Anterior cingulate cortex (tissue), 58 donors: ENCODE data around the gene IRF7.

ENCODE experiments used
- DNase-seq, 58 donors: peaks; one replicate each; lab custom pipeline; 2025; lab: John Stamatoyannopoulos, UW

The IRF7 gene

DNA sequence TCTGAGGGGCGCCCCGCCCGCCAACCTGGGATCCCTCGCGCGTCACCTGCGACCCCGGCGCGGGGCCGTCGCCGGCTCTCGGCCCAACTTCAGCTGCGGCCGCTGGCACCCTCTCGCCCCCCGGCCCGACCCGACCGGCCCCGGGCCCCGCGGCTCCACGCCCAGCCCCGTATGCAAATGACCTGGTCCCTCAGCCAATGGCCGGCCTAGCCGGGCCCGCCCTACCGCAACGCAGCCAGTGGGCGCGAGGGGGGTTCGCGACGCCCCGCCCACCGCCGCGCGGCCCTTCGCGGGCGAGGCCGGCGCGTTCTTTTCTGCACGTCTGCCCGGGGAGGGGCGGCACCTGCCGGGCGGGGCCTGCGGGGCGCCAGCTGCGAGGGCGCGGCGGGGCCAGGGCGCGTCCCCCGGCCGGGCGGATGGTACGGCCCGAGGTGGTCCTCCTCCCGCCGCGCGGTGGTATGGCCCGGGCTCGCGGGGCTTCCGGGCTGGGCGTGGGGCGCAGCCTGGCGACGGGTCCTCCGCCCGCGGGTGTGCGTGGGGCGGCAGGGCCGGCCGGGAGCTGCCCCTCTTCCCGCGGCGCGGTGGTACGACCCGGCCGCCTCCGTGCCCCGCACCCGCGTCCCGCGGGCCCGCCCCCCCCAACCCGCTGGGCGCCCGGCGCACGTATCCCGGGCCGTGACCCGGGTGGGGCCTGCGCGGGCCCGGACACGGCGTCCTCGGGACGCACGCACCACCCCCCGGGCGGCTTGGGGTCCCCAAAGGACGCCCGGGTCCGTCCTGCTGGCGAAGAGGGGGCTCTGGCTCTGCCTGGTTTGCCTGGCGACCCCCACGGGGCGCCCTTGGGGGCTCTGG is 47.2 kb downstream of the IRF7 start:
- peak; percentile 15 to 94 (median 83) for DNase-seq

DNA sequence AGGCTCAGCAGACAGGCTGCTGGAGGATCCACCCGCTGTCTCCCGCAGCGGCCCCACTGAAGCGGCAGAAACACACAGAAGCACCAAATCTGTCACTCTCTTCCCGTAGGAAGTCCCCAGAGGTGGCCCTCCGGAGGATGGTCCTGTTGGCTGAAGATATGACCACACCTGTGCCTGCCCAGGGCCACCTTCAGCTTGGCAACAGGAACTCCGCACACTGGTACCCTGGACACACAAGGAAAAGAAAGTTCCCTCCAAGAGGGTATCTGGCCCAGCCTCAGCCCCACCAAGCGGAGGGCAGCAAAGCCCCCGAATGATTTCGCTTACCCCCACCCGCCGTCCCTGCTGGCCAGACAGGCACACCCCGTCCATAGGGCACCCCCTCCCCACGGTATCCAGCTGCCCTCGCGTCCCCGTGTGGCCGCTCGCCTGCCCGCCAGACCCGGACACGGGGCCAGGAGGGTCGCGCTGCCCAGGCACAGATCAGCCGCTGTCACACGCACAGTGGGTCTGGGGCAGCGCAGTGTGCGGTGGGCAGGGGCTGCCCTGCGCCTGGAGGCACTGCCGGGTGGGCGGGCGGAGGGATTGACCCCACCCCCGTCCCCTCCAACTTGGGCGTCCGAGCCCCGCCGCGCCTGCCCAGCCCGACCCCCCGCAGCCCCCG is 48.0 kb downstream of the IRF7 start:
- DNase-seq, result peak in 1 of 58 donors; percentile 36

DNA sequence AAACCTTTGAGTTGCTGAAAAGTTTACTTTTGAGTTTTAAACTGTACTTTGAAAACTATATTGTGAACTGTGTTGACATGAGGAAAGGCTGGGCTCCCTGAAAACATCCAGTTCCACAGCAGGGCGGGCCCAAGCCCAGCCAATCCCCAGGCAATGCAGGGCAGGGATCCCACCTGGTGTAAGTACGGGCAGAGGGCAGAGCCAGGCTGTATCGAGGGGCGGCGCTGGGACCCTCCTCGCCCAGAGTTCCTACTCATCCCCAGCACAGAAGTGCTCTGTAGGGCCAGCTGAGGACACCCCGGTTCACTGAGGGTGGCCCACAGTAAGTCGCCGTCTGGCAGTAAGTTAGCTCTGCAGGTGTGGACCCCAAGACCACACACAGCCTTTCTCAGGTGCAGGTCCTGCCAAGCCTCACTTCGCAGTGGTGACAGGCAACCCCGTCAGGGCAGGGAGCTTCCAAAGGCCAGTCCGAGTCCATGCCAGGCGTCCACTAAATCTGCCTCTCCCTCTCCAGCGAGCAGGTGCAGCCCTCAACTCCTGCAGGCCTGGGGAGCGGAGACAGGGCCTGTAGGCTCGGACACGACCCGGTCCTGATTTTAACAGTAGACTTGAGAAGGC is 48.6 kb downstream of the IRF7 start:
- no peak for DNase-seq

DNA sequence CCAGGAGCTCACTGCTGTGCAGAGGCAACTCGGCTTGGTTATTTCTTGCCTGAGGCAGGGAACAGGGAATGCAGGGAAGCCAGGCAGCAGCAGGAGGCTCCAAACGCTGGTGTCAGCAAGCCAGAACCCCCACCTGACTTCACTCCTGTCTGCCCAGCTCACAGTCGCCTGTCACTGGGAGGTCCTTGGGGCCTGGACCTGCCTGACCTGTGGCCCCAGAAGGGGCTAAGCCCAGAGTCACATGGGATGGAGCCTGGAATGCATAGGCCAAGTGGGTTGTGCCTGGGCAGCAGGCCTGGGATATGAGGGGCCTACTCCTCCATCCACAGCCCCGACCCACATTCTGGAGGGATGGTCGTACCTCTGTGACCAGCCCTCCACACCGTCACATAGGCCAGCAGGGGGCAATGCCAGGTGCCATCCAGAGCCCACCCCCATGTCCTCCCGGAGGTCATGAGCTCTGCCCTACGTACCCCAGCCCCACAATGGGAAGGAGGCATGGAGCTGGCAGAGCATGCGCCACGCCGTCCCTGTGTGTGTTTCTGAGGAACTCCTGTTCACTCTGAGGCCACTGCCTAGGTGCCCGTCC is 49.7 kb downstream of the IRF7 start:
- DNase-seq, result no peak

DNA sequence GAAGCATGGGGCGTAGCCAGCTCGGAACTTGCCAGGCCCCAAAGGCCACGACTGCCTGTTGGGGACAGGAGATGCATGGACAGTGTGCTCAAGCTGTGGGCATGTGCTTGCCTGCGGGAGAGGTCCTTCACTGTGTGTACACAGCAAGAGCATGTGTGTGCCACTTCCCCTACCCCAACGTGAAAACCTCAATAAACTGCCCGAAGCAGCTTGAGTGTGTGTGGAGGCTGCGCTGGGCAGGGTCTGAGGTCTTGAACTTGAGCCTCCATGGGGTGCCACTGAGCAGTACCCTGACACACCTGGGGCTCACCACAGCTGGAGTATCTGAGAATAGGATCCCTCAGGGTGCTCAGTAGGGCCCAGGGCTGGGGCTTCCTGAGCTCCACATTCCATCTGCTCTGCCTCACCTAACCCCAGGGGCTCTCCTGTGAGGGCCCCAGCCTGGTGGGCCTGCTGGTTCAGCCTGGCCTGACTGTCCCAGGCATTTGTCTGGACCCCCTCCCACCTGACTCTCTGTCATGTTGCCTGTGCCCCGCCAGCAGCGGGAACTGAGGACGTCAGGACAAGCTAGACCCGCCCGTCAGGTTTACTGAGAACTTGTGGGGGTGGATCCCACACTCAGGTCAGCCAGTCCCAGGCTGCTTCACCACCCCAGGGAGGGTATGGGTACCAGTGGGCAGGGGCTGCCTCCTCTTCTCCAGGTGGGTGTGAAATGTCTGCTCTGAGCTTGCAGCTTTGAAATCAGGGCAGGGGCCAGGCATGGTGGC is 51.8 kb downstream of the IRF7 start:
- no peak for DNase-seq

DNA sequence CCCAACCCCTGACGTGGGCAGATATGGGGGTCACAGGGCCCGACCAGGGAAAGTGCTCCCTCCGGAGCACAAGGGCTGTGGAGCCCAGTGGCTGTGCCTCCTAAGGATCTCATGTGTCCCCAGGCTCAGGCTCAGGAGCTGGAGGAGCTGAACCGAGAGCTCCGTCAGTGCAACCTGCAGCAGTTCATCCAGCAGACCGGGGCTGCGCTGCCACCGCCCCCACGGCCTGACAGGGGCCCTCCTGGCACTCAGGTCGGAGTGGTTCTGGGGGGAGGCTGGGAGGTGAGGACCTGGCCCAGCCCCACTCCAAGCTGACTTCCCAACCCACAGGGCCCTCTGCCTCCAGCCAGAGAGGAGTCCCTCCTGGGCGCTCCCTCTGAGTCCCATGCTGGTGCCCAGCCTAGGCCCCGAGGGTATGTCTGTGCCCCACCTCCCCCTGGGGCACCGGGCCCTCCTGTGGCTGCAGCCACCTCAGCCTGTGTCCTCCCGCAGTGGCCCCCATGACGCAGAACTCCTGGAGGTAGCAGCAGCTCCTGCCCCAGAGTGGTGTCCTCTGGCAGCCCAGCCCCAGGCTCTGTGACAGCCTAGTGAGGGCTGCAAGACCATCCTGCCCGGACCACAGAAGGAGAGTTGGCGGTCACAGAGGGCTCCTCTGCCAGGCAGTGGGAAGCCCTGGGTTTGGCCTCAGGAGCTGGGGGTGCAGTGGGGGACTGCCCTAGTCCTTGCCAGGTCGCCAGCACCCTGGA is 52.5 kb downstream of the IRF7 start:
- no peak for DNase-seq
